Skeletal muscle tissue (tissue), 4 donors: ENCODE measurements around the gene SLC26A9. TPM values are rescaled to one million over a fixed set of nuclear protein-coding genes. Genes with fewer than 3 reads are reported as not detected.

Experiments used
- H3K27ac ChIP-seq: one replicate; pipeline ENCODE4 v1.7.0; 2013; ENCODE audit warnings: mild to moderate bottlenecking, low read depth, low read length, inconsistent platforms
- H3K27me3 ChIP-seq, 3 donors: one replicate each; pipeline ENCODE4 v1.7.0; 2013; ENCODE audit warnings: low read length in 3 of 3; ENCODE audit not compliant: control insufficient read depth in 3 of 3, insufficient read depth in 3 of 3
- H3K36me3 ChIP-seq, 3 donors: one replicate each; pipeline ENCODE4 v1.7.0; 2013; ENCODE audit warnings: low read length in 3 of 3; ENCODE audit not compliant: control insufficient read depth in 3 of 3, insufficient read depth in 3 of 3
- H3K4me1 ChIP-seq, 3 donors: one replicate each; pipeline ENCODE4 v1.7.0; 2013; ENCODE audit warnings: low read length in 3 of 3, mild to moderate bottlenecking in 3 of 3; ENCODE audit not compliant: control insufficient read depth in 3 of 3, insufficient read depth in 3 of 3
- H3K4me3 ChIP-seq, 3 donors: one replicate each; pipeline ENCODE4 v1.7.0; 2013; ENCODE audit warnings: low read length in 3 of 3
- H3K9ac ChIP-seq, 3 donors: one replicate each; pipeline ENCODE4 v1.7.0; 2013; ENCODE audit warnings: low read length in 3 of 3, mild to moderate bottlenecking in 3 of 3, moderate library complexity in 2 of 3, low read depth in 1 of 3
- H3K9me3 ChIP-seq, 3 donors: one replicate each; pipeline ENCODE4 v1.7.0; 2013; ENCODE audit warnings: low read length in 3 of 3; ENCODE audit not compliant: control insufficient read depth in 3 of 3
- total RNA-seq: library from RNA; depleted of rRNA; stranded (reverse); fragments of >200 nt; gene quantifications from one replicate; pipeline ENCODE4 v1.2.3, GENCODE V29; 2014
- donor health status: Osteomylitis.

SLC26A9 gene
- total RNA-seq, 1 donor from 2014 or later: not detected

GRCh38 chr1:205983925-205984725 is 40.9 kb upstream of the SLC26A9 start:
- Histone ChIP-seq H3K9me3 (no peaks in the 10 kb centered on the region), H3K4me1 (peaks cover 0 to 5% (median 5%) of the 10 kb centered on the region in 3 donors), H3K27me3 (no peaks in the 10 kb centered on the region), H3K4me3 (no peak overlapping the region), H3K9ac (no peak overlapping the region), H3K36me3 (no peaks in the 10 kb centered on the region), H3K27ac (no peak overlapping the region)

GRCh38 chr1:205981257-205981656 is 38.0 kb upstream of the SLC26A9 start:
- no peak overlapping the region for H3K27ac ChIP-seq
- H3K4me1 ChIP-seq: peaks cover 10 to 16% (median 10%) of the 10 kb centered on the region in 3 donors
- H3K27me3 ChIP-seq: no peaks in the 10 kb centered on the region
- H3K9me3 ChIP-seq: no peaks in the 10 kb centered on the region
- no peaks in the 10 kb centered on the region for H3K36me3 ChIP-seq
- no peak overlapping the region for H3K4me3 ChIP-seq
- H3K9ac ChIP-seq: no peak overlapping the region

DNA sequence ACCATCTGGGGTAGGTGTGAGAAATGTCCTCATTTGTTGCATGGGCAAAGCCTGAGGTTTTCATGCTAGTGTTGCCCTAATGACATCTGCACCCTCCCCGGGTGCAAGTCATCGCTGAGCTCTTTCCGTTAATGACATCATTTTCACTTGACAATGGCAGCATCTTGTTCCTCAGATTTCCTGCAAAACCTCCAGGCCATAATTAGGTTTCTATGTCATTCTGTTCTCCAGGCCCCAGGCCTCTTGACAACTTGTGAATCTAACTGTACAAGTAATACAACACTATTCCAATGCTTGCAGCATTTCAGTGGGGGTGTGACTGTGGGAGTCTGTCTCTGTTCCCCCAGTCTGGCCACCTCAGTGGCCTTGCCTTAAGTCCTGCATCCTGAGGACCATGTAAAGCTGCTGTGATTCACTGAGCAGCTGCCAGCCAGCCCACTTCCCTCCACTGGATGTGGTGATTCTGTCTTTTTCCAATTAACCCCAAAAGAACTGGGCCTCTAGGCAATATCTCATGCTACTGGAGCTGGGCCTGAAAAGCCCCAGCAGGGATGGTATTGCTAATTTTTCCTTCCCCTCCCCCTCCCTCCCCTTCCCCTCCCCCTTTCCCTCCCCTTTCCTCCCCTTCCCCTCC is 37.1 kb upstream of the SLC26A9 start:
- Histone ChIP-seq H3K9ac (no peak overlapping the region), H3K4me3 (no peak overlapping the region), H3K36me3 (no peaks in the 10 kb centered on the region), H3K27ac (no peak overlapping the region), H3K4me1 (peaks cover 18 to 19% (median 18%) of the 10 kb centered on the region in 3 donors), H3K9me3 (no peaks in the 10 kb centered on the region), H3K27me3 (no peaks in the 10 kb centered on the region)

DNA sequence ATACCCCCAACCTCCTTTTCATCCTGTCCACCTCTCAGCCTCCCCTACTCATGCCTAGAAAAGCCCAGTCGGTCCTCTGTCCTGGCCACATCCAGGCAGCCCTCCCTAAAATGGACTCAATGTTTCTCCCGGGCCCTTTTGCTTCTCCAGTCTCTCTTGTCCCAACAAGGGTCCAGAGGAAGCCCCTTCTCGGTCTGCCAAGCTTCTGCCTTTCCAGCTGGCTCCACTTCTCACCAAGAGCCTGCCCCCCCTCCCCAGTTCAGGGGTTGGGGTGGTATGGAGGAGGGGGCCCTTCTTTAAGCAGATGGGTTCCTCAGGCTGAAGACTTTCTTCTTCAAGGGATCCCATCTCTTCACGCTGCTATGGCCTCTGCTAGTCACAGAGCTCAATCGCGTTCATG is 36.0 kb upstream of the SLC26A9 start:
- H3K4me1 ChIP-seq: peaks cover 13 to 27% (median 25%) of the 10 kb centered on the region in 3 donors
- no peaks in the 10 kb centered on the region for H3K27me3 ChIP-seq
- H3K9me3 ChIP-seq: no peaks in the 10 kb centered on the region
- H3K9ac ChIP-seq: peak overlapping the region in 1 of 3 donors; percentile 8
- no peaks in the 10 kb centered on the region for H3K36me3 ChIP-seq
- H3K27ac ChIP-seq: no peak overlapping the region
- H3K4me3 ChIP-seq: no peak overlapping the region

- Histone ChIP-seq H3K36me3 (no peaks in the 10 kb centered on the region), H3K4me3 (no peak overlapping the region), H3K4me1 (peaks cover 13 to 28% (median 25%) of the 10 kb centered on the region in 3 donors), H3K27ac (no peak overlapping the region), H3K27me3 (no peaks in the 10 kb centered on the region), H3K9ac (no peak overlapping the region), H3K9me3 (no peaks in the 10 kb centered on the region)
Observed at GRCh38 chr1:205978676-205979075, 35.4 kb upstream of the SLC26A9 start.

GRCh38 chr1:205977402-205978014 is 34.3 kb upstream of the SLC26A9 start:
- H3K4me1 ChIP-seq: peaks cover 13 to 38% (median 35%) of the 10 kb centered on the region in 3 donors
- no peak overlapping the region for H3K4me3 ChIP-seq
- no peaks in the 10 kb centered on the region for H3K36me3 ChIP-seq
- peak overlapping the region in 1 of 3 donors; percentile 61 for H3K9ac ChIP-seq
- no peaks in the 10 kb centered on the region for H3K27me3 ChIP-seq
- H3K9me3 ChIP-seq: no peaks in the 10 kb centered on the region
- H3K27ac ChIP-seq: peak overlapping the region; percentile 64

DNA sequence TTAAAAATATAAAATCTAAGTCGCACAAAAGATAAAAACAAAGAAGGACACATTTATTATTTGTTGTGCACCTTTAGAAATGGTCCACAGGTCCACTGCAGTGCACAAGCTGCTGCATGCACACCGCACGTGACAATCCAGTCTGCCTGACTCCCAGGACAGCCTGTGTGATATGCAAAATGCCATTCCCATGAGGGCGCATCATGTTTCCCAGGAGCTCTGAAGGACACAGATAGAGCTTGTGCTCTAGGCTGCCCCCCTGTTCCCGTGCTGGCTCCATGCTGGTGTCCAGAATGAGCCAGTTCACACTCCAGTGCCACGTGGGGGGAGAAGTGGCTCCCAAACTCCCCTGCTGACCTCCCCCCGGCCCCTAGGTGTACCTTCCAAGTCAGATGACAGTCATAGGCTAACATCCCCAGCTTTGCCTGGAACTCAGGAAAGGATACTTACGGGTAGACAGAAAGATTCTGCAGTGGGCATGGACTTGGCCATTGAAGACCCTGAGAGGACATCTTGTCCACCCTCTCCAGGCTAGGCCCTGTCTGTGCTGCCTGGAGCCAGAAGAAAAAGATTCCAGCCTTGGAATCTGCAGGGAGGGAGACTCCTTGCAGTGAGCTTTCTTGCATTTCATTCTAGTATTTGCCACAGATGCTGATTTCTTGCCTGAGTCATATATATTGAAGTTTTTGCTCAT is 33.6 kb upstream of the SLC26A9 start:
- Histone ChIP-seq H3K9ac (peak overlapping the region in 1 of 3 donors; percentile 61), H3K27ac (peak overlapping the region; percentile 64), H3K36me3 (no peaks in the 10 kb centered on the region), H3K4me3 (no peak overlapping the region), H3K27me3 (no peaks in the 10 kb centered on the region), H3K9me3 (no peaks in the 10 kb centered on the region), H3K4me1 (peaks cover 18 to 42% (median 41%) of the 10 kb centered on the region in 3 donors)

GRCh38 chr1:205976036-205976435 is 32.8 kb upstream of the SLC26A9 start:
- peaks cover 22 to 51% (median 47%) of the 10 kb centered on the region in 3 donors for H3K4me1 ChIP-seq

GRCh38 chr1:205975387-205975998 is 32.2 kb upstream of the SLC26A9 start:
- Histone ChIP-seq H3K27me3 (no peaks in the 10 kb centered on the region), H3K9ac (peak overlapping the region in 1 of 3 donors; percentile 54), H3K4me3 (no peak overlapping the region), H3K4me1 (peaks cover 22 to 52% (median 51%) of the 10 kb centered on the region in 3 donors), H3K27ac (no peak overlapping the region), H3K9me3 (no peaks in the 10 kb centered on the region), H3K36me3 (no peaks in the 10 kb centered on the region)

More at GRCh38 chr1:205976036-205976435, 32.8 kb upstream of the SLC26A9 start:
- peak overlapping the region; percentile 37 for H3K27ac ChIP-seq
- no peaks in the 10 kb centered on the region for H3K9me3 ChIP-seq
- H3K9ac ChIP-seq: peak overlapping the region in 1 of 3 donors; percentile 54
- no peak overlapping the region for H3K4me3 ChIP-seq
- no peaks in the 10 kb centered on the region for H3K36me3 ChIP-seq
- no peaks in the 10 kb centered on the region for H3K27me3 ChIP-seq
